Activated CD4-positive, alpha-beta T cell treated with anti-CD3 and anti-CD28 coated beads, Interleukin-2, amount 50 U/mL, for 1 hour (primary cell): ENCODE results near the gene SDF2L1.
"Not testable (repeated sequence)": the region's sequence is repeated elsewhere in the genome, so short reads cannot be mapped to it uniquely, and the experiment has no call there.

Experiments
- DNase-seq: peaks from one replicate; pipeline ENCODE4 v3.0.0-alpha.2; 2020

SDF2L1 gene

GRCh38 chr22:21637450-21637849 is 4.7 kb upstream of the SDF2L1 start:
- DNase-seq: not testable (repeated sequence)

GRCh38 chr22:21639359-21639758 is 2.7 kb upstream of the SDF2L1 start:
- no peak for DNase-seq

DNA sequence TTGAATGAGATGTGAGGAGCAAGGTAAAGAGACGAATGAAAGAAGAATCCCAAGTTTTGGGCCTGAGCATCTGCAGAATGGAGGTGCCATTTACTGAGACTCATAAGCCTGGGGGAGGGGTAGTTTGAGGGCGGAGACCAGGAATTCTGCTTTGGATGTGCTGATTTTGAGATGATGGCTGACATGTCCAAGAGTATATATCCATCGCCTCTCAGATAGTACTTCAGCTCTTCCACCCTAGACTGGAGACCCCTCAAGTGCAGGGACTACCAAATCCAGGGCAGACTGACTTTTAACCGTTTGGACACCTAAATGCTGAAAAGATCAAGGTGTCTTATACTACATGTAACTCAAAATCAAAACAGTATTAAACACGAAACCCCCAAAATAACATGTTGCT is 1.3 kb upstream of the SDF2L1 start:
- no peak for DNase-seq

GRCh38 chr22:21641417-21641788 is 699 bp upstream of the SDF2L1 start:
- no peak for DNase-seq

- peak; percentile 58 for DNase-seq
These were observed 714 bp downstream of the SDF2L1 start for GRCh38 chr22:21642584-21643448.

DNA sequence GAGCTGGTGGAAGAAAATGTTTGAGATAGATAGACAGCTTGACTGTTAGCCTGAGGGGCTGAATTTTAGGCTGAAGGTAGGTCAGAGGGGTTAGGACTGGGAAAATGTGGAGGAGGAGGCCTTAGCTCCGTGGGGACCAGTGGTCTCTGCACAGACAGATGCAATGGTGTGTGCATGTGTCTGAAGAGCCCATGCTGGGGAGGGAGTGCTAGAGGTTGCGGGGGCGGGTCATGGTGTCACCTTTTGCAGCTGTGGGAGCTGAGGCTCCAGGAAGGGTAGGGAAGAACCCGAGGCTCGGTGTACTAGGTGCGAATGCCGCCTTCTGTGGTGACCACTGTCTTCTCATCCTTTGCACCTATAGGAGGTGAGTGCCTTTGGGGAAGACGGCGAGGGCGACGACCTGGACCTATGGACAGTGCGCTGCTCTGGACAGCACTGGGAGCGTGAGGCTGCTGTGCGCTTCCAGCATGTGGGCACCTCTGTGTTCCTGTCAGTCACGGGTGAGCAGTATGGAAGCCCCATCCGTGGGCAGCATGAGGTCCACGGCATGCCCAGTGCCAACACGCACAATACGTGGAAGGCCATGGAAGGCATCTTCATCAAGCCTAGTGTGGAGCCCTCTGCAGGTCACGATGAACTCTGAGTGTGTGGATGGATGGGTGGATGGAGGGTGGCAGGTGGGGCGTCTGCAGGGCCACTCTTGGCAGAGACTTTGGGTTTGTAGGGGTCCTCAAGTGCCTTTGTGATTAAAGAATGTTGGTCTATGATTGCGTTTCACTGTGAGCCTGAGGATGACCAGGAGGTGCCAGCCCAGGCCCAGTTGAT is 1.6 kb downstream of the SDF2L1 start:
- no peak for DNase-seq

GRCh38 chr22:21645513-21645912 is 3.4 kb downstream of the SDF2L1 start:
- not testable (repeated sequence) for DNase-seq

- peak; percentile 79 for DNase-seq
These were observed 4.8 kb downstream of the SDF2L1 start for GRCh38 chr22:21646608-21647590.

- DNase-seq: no peak
These were observed 8.2 kb downstream of the SDF2L1 start for GRCh38 chr22:21650280-21650679.

GRCh38 chr22:21650823-21651520 is 8.9 kb downstream of the SDF2L1 start:
- no peak for DNase-seq

GRCh38 chr22:21651521-21652009 is 9.5 kb downstream of the SDF2L1 start:
- no peak for DNase-seq

DNA sequence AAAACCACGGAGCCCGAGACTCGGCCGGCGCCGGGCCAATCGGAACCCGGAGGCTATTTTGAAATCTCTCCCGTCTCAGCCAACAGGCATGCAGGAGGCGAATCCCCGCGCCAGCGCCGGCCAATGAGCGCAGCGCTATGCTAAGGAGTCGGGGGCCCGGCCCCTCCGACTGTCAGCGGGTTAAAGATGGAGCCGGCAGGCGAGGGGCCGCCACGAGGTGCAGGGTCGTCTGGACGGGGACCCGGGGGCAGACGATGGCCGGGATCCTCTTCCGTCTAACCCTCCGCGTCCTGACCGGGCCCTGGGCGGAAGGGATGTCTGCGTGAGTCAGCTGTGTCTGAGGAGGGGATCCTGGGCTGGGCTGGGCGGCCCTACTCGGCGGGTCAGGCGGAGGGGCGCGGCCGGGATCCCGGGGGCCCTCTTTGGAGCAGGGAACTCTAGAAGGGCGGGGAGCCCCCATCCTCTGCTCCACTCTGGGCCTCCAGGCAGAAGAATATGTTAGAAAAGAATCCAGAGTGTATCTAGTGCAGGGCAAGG is 10.0 kb downstream of the SDF2L1 start:
- peak; percentile 74 for DNase-seq

- DNase-seq: no peak
These were observed 10.7 kb downstream of the SDF2L1 start for GRCh38 chr22:21652547-21653545.

- DNase-seq: no peak
These were observed 14.9 kb downstream of the SDF2L1 start for GRCh38 chr22:21657020-21657359.

GRCh38 chr22:21657360-21658032 is 15.4 kb downstream of the SDF2L1 start:
- peak; percentile 73 for DNase-seq

DNA sequence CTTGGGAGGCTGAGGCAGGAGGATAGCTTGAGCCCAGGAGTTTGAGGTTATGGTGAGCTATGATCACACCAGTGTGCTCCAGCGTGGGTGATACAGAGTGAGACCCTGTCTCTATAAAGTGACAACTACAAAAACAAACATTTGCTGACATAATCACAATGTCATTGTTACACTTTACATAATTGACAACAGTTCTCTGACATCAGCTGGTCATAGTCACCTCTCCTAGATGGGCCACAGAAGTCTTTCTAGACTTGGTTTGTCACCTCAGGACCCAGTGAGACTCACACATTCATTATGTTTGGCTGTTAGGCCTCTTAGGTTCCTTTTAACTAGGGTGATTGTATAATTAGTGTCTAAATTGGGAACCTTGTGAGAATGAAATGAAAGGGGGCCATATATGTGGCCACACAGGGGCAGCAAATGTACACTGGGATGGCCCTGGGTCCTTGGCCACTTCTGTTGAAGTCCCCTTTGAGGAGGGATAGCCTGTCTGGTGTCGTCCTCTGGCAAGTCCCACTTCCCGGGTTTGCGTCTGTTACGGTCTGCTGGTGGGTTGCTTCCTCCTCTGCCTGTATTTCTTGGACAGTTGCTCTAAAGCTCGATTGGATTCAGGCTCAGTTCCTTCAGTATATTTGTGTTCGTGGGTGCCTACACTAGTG is 17.9 kb downstream of the SDF2L1 start:
- DNase-seq: no peak

- DNase-seq: no peak
These were observed 18.8 kb downstream of the SDF2L1 start for GRCh38 chr22:21660904-21661303.

DNA sequence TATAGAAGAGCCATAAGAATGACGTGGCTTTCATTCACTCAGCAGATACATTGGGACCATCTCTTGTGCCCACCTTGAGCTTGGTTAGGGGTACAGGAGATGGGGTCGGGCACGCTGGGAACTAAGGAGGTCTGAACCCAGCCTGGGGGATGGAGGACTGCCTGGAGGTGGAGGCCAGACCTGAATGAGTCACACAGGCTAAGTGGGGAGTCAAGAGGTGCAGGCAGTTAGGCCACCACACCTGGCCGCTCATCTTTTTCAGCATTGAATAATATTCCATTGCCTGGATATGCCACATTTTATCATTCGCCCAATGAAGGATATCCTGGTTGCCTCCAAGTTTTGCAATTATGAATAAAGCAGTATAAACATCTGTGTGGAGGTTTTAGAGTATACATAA is 19.9 kb downstream of the SDF2L1 start:
- no peak for DNase-seq

DNA sequence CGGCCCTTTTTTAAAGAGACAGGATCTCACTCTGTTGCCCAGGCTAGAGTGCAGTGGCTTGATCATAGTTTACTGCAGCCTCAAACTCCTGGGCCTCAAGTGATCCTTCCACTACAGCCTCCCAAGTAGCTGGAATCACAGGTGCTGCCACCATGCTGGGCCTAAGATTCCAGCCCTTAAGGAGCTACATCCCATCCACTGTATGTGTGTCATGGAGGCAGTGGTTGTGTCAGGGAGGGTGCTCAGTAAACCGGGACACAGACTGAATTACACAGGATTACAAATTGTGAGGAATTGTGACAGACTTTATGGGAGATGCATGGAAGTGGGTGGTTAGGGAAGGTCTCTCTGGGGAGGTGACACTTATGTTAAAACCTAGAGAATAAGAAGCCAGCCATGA is 21.6 kb downstream of the SDF2L1 start:
- DNase-seq: no peak
